Brain microvascular endothelial cell (primary cell): Measurements from ENCODE around the gene SNN.

Experiments
- DNase-seq: peaks from one replicate; pipeline ENCODE4 v3.0.0-alpha.2; 2020
- H3K27ac ChIP-seq: fragments of 250-450 bp; sonication (Bioruptor Pico); 2 replicates; pipeline ENCODE4 v1.5.1; 2020; ENCODE audit warnings: mild to moderate bottlenecking, moderate library complexity
- H3K27me3 ChIP-seq: fragments of 250-450 bp; sonication (Bioruptor Pico); replicated peaks from 2 replicates; pipeline ENCODE4 v1.5.1; 2020; ENCODE audit warnings: mild to moderate bottlenecking
- H3K36me3 ChIP-seq: fragments of 250-450 bp; sonication (Bioruptor Pico); replicated peaks from 2 replicates; pipeline ENCODE4 v1.5.1; 2020; ENCODE audit warnings: mild to moderate bottlenecking
- H3K4me3 ChIP-seq: 2 replicates; pipeline ENCODE4 v1.5.1; 2011; ENCODE audit warnings: low read depth, mild to moderate bottlenecking, control low read depth, low read length, moderate library complexity
- in situ Hi-C: cut with HindIII; loops from 2 replicates; pipeline ENCODE4 v1.10.0; 2017; ENCODE audit warnings: low sequenced_read_pairs, low pct_ligation_motif_present
- TF ChIP-seq, protein P1 (sequence below): IDR thresholded peaks from 2 replicates; pipeline ENCODE4 v1.5.1; 2011; ENCODE audit warnings: low read depth, mild to moderate bottlenecking, moderate library complexity, low read length, control low read depth, inconsistent platforms; ENCODE audit errors: missing control alignments

The SNN gene

DNA sequence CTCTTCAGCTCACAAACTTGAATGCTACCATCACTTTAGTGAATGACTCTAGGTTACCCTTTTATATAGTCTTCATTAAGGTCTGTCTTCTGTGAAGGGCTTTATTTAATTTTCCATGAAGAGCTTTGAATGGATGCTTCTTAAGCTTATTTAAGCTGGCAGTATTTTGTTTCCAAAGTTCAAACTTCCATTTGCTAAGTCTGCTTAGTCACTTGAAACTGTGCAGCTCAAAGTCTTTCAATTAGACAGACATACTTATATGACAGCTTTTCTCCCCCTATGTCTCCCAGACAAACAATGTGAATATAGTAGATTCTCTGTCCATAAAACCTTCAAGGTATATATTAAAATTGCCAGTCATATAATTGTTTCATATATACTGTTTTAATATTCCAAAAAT, 50.9 kb downstream of the SNN start:
- no peak for DNase-seq
- Histone ChIP-seq H3K27me3 (no peaks in the 10 kb centered on the region), H3K27ac (no peak overlapping the region), H3K4me3 (no peak overlapping the region), H3K36me3 (peaks cover 33% of the 10 kb centered on the region)
- TF ChIP-seq, protein P1, sequence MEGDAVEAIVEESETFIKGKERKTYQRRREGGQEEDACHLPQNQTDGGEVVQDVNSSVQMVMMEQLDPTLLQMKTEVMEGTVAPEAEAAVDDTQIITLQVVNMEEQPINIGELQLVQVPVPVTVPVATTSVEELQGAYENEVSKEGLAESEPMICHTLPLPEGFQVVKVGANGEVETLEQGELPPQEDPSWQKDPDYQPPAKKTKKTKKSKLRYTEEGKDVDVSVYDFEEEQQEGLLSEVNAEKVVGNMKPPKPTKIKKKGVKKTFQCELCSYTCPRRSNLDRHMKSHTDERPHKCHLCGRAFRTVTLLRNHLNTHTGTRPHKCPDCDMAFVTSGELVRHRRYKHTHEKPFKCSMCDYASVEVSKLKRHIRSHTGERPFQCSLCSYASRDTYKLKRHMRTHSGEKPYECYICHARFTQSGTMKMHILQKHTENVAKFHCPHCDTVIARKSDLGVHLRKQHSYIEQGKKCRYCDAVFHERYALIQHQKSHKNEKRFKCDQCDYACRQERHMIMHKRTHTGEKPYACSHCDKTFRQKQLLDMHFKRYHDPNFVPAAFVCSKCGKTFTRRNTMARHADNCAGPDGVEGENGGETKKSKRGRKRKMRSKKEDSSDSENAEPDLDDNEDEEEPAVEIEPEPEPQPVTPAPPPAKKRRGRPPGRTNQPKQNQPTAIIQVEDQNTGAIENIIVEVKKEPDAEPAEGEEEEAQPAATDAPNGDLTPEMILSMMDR, result no peak
- in situ Hi-C loops, result no loop called here

DNA sequence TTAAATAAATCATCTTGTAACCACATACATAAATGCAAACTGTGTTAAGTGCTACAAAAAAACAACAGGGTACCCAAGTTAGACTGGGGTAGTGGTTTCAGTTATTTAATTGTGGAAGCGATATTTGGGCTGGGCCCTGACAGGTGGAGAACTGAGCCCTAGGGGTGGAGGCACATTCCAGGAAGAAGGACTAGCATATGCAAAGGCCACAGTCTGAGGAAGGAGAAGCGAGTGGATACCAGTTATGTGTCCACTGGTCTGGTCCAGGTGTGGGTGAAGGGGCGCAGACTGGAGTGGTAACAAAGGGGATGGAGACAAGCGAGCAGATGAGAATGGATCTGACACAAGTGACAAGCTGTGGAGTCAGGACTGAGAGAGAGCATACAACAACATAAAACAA, 51.5 kb downstream of the SNN start:
- DNase-seq, result no peak
- Histone ChIP-seq H3K27me3 (no peaks in the 10 kb centered on the region), H3K27ac (no peak overlapping the region), H3K4me3 (no peak overlapping the region), H3K36me3 (peaks cover 36% of the 10 kb centered on the region)
- in situ Hi-C loops, result no loop called here
- TF ChIP-seq, protein P1, result no peak

DNA sequence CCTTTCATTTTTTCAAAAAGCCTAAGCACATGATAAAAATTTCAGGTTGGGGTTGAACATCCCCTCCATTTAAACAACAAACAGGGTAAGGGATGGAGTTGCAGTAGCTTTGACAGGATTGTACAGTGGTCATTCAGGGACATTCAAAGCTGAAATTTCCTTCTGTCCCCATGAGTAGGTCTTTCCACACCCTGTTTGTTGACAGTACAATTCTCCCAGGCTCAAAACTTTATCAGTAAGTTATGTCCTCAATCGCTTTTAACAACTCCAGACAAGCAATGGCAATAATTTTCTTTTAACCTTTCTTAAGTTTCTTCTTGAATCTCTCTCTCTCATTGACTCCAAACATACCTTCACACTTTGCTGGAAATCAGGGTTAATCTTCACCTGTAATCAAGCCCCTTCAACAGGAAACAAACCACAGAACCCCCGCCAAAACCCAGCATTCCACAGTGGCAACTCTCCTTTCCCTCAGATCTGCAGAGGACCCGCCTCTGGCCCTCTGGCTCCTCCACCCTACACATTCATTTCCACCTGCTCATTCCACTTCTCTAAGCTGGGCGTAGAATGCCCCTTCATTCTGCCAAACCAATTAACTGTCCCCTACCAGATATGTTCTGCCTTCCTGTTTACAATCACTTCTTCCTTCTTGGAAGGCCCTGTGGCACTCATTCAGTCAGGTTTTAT, 53.7 kb downstream of the SNN start:
- in situ Hi-C loops, result no loop called here
- peaks cover 51% of the 10 kb centered on the region for H3K36me3 ChIP-seq
- TF ChIP-seq, protein P1, result no peak
- no peak overlapping the region for H3K4me3 ChIP-seq
- no peaks in the 10 kb centered on the region for H3K27me3 ChIP-seq
- no peak for DNase-seq
- no peak overlapping the region for H3K27ac ChIP-seq

DNA sequence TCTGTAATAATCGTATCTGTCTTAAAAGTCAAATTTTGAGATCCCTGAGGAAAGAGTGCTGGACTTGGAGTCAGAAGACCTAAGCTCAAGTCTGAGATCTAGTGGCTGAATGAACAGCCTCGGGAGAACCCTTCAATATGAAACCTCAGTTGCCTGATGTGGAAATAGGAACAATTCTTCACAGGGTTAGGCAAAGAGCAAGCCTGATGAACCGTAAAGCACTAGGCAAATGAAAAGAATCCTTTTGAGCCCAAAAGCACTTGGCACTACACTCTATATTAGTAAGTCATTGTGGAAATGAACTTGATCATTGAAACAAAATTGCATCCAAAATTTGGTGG, 54.2 kb downstream of the SNN start:
- no peaks in the 10 kb centered on the region for H3K27me3 ChIP-seq
- in situ Hi-C loops, result no loop called here
- no peak for DNase-seq
- H3K36me3 ChIP-seq, result peaks cover 51% of the 10 kb centered on the region
- no peak overlapping the region for H3K27ac ChIP-seq
- no peak overlapping the region for H3K4me3 ChIP-seq
- TF ChIP-seq, protein P1, result no peak

DNA sequence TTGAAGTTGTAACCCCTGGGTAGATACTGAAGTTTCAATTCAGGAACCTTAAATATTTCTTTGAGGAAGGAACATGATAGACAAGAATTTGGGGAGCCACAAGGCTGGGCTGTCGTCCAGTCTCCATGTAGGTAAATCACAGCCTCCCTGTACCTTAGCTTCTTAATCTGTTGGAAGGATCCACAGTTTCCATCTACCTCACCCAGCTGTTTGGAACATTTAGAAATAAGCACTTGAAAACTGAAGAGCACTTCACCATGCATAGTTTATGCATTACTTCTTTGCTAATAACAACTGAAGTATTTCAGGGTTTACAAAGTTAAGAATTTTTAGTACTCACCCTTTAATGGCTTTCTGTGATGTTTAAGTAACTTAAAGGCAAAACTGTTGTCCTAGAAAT, 57.2 kb downstream of the SNN start:
- in situ Hi-C loops, result no loop called here
- Histone ChIP-seq H3K27me3 (no peaks in the 10 kb centered on the region), H3K27ac (no peak overlapping the region), H3K4me3 (no peak overlapping the region), H3K36me3 (peaks cover 63% of the 10 kb centered on the region)
- DNase-seq, result no peak
- TF ChIP-seq, protein P1, result no peak

DNA sequence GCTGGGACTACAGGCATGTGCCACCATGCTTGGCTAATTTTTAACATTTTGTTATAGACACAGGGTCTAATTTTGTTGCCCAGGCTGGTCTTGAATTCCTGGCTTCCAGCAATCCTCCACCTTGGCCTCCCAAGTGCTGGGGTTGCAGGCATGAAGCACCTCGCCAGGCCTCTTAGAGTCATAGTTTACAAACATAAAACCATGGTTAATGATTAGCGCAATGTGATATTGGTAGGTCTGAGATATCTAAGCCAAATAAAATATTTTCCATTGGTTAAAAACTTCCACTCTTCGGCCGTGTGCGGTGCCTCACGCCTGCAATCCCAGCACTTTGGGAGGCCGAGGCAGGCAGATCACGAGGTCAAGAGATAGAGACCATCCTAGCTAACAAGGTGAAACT, 57.8 kb downstream of the SNN start:
- Histone ChIP-seq H3K4me3 (no peak overlapping the region), H3K27me3 (no peaks in the 10 kb centered on the region), H3K27ac (no peak overlapping the region), H3K36me3 (peaks cover 59% of the 10 kb centered on the region)
- DNase-seq, result no peak
- in situ Hi-C loops, result no loop called here
- TF ChIP-seq, protein P1, result no peak
